HFFc6 (cell line): Measurements from ENCODE around the gene ARHGAP1. TPM values are rescaled to one million over a fixed set of nuclear protein-coding genes. Genes with fewer than 3 reads are reported as not detected.

Experiments used
- DNase-seq: peaks from one replicate; pipeline ENCODE4 v3.0.0-alpha.2; 2018
- H3K27ac Mint-ChIP-seq: 2 replicates; pipeline ENCODE4 v1.8.0; 2020; ENCODE audit warnings: mild to moderate bottlenecking, mixed read lengths
- H3K27me3 Mint-ChIP-seq: 2 replicates; pipeline ENCODE4 v1.8.0; 2021; ENCODE audit warnings: mild to moderate bottlenecking, moderate library complexity, mixed read lengths; ENCODE audit not compliant: insufficient read depth
- H3K36me3 Mint-ChIP-seq: 2 replicates; pipeline ENCODE4 v1.8.0; 2021; ENCODE audit warnings: low read depth, mixed read lengths
- H3K4me1 Mint-ChIP-seq: 2 replicates; pipeline ENCODE4 v1.8.0; 2020; ENCODE audit warnings: low read depth, mixed read lengths
- H3K4me3 Mint-ChIP-seq: 2 replicates; pipeline ENCODE4 v1.8.0; 2020; ENCODE audit warnings: mild to moderate bottlenecking, moderate library complexity, mixed read lengths
- H3K9me3 Mint-ChIP-seq: 2 replicates; pipeline ENCODE4 v1.8.0; 2020; ENCODE audit warnings: mild to moderate bottlenecking, mixed read lengths
- CTCF ChIP-seq: fragments of 200-600 bp; sonication (generic); IDR thresholded peaks from 2 replicates; pipeline ENCODE4 v1.5.0; 2021; ENCODE audit warnings: antibody characterized with exemption, mild to moderate bottlenecking
- total RNA-seq, 6 experiments: library from RNA; stranded (reverse); fragmentation: NEBNext Ultra II Directional; extraction: Animal tissue kit (Norgen Biotek cat#: 25700); gene quantifications; 2 replicates in 1 of 6; 3 replicates in 5 of 6; pipeline ENCODE4 v1.2.3, GENCODE V29; 2021

ARHGAP1 gene
- total RNA-seq, 6 experiments from 2014 or later, result 107 to 134 (median 110) TPM

GRCh38 chr11:46727952-46728658 is 27.7 kb upstream of the ARHGAP1 start:
- no peak overlapping the region for H3K27ac Mint-ChIP-seq
- 0 out of 2 replicates have a peak, but pooled peaks cover 4% of the 10 kb centered on the region for H3K36me3 Mint-ChIP-seq
- H3K4me3 Mint-ChIP-seq, result no peak overlapping the region
- H3K4me1 Mint-ChIP-seq, result no peaks in the 10 kb centered on the region
- TF ChIP-seq CTCF, result no peak
- no peaks in the 10 kb centered on the region for H3K9me3 Mint-ChIP-seq
- H3K27me3 Mint-ChIP-seq, result peaks cover 1% of the 10 kb centered on the region
- DNase-seq, result no peak

DNA sequence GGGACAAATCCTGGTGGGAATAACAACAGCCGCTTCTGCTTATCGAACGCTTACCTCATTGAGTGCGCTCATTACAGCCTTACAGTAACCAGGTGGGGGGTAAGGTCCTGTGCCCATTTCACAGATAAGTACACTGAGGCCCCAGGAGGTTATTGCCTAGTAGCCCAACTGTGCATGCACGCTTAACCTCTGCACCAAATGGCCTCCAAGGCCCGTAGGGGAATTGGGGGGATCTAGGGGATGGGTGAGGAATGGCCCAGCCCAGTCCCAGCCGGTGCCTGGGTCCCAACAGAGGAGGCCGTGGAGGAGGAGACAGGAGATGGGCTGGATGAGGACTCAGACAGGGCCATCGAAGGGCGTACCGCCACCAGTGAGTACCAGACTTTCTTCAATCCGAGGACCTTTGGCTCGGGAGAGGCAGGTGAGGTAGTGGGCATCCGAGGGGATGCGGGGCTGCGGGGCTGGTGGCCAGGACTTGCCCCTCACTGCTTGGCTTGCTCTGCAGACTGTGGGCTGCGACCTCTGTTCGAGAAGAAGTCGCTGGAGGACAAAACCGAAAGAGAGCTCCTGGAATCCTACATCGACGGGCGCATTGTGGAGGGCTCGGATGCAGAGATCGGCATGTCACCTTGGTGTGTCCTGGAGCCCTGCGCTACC is 25.9 kb upstream of the ARHGAP1 start:
- 0 out of 2 replicates have a peak, but pooled peaks cover 4% of the 10 kb centered on the region for H3K36me3 Mint-ChIP-seq
- no peaks in the 10 kb centered on the region for H3K9me3 Mint-ChIP-seq
- peaks cover 3% of the 10 kb centered on the region for H3K27me3 Mint-ChIP-seq
- no peak for DNase-seq
- no peaks in the 10 kb centered on the region for H3K4me1 Mint-ChIP-seq
- no peak for TF ChIP-seq CTCF
- H3K4me3 Mint-ChIP-seq, result no peak overlapping the region
- no peak overlapping the region for H3K27ac Mint-ChIP-seq

DNA sequence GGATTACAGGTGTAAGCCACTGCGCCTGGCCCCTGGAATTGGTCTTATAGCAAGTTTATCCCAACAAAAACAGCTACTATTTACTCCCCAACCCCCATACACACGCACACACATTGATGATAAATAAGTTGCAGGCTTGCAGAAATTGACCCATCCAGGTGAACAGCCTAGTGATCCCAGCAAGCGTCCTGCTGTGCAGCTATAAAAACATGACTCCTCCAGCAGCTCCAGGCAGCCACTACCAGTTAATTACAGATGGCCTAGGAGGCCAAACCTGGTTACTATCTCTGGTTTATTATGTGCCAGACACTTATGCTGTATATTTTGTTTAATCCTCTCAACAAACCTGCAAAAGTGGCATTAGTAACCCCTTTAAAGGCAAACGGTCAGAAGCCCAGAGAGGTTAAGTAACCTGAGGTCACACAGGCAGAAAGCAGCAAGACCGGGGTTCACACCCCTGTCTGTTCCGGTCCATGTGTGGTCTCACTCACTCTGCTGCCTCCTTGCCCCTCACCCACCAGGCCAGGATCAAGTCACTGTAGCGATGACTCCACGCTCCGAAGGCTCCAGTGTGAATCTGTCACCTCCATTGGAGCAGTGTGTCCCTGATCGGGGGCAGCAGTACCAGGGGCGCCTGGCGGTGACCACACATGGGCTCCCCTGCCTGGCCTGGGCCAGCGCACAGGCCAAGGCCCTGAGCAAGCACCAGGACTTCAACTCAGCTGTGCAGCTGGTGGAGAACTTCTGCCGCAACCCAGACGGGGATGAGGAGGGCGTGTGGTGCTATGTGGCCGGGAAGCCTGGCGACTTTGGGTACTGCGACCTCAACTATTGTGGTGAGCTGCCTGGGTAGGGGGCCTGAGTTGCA is 25.2 kb upstream of the ARHGAP1 start:
- no peak for TF ChIP-seq CTCF
- Mint-ChIP-seq H3K9me3 (no peaks in the 10 kb centered on the region), H3K4me3 (no peak overlapping the region), H3K27ac (no peak overlapping the region), H3K36me3 (0 out of 2 replicates have a peak, but pooled peaks cover 4% of the 10 kb centered on the region), H3K4me1 (no peaks in the 10 kb centered on the region), H3K27me3 (peaks cover 4% of the 10 kb centered on the region)
- no peak for DNase-seq

DNA sequence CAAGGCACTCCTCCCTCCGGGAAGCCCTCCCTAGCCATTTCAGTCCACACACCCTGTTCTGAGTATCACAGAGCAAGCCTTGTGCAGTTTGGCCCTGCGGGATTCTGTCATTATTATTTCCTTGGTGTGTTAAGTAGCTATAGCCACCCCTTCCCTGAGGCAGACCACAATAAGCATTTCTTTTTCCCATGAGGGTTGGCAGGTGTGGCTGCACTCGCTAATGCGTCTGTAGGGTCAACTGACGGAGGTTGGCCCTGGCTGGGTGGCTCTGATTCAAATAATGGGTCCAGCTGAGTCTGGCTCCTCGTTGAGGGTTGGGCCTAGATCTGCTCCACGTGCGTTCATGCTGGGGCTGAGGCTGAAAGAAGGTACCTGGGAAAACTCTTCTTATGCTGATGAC is 23.7 kb upstream of the ARHGAP1 start:
- TF ChIP-seq CTCF, result no peak
- no peaks in the 10 kb centered on the region for H3K36me3 Mint-ChIP-seq
- H3K27me3 Mint-ChIP-seq, result peaks cover 4% of the 10 kb centered on the region
- H3K4me1 Mint-ChIP-seq, result no peaks in the 10 kb centered on the region
- DNase-seq, result no peak
- no peak overlapping the region for H3K4me3 Mint-ChIP-seq
- no peaks in the 10 kb centered on the region for H3K9me3 Mint-ChIP-seq
- no peak overlapping the region for H3K27ac Mint-ChIP-seq

- Mint-ChIP-seq H3K9me3 (no peaks in the 10 kb centered on the region), H3K27ac (no peak overlapping the region), H3K4me3 (no peak overlapping the region), H3K36me3 (no peaks in the 10 kb centered on the region), H3K4me1 (no peaks in the 10 kb centered on the region), H3K27me3 (peaks cover 4% of the 10 kb centered on the region)
- no peak for TF ChIP-seq CTCF
- DNase-seq, result no peak
Measured at GRCh38 chr11:46723359-46723680, 22.9 kb upstream of the ARHGAP1 start.
